Loucy (cell line): ENCODE results near the gene TEDC2.

Source experiments
- H2AFZ ChIP-seq: fragments of 200-600 bp; sonication (generic); 2 replicates; pipeline ENCODE4 v1.6.0; 2016; ENCODE audit warnings: antibody characterized with exemption, mild to moderate bottlenecking, low read length, moderate library complexity
- H3F3A ChIP-seq: fragments of 200-600 bp; 2 replicates; pipeline ENCODE4 v1.6.0; 2016; ENCODE audit warnings: antibody characterized with exemption, low read depth, mild to moderate bottlenecking
- H3K27me3 ChIP-seq: fragments of 200-600 bp; sonication (generic); 2 replicates; pipeline ENCODE4 v1.6.1; 2014; ENCODE audit warnings: low read length, mild to moderate bottlenecking; ENCODE audit not compliant: insufficient read depth, poor library complexity, severe bottlenecking
- H3K36me3 ChIP-seq: fragments of 200-600 bp; sonication (generic); 2 replicates; pipeline ENCODE4 v1.6.1; 2016; ENCODE audit warnings: low read length; ENCODE audit not compliant: insufficient read depth
- H3K4me1 ChIP-seq: fragments of 200-600 bp; sonication (generic); 2 replicates; pipeline ENCODE4 v1.5.1; 2014; ENCODE audit warnings: low read length, mild to moderate bottlenecking; ENCODE audit not compliant: insufficient read depth, poor library complexity, severe bottlenecking
- H3K4me2 ChIP-seq: fragments of 200-600 bp; sonication (generic); 2 replicates; pipeline ENCODE4 v1.6.0; 2014; ENCODE audit warnings: antibody characterized with exemption, low read length, low read depth, mild to moderate bottlenecking; ENCODE audit not compliant: poor library complexity, severe bottlenecking
- H3K4me3 ChIP-seq: fragments of 200-600 bp; sonication (generic); 2 replicates; pipeline ENCODE4 v1.5.1; 2014; ENCODE audit warnings: low read length, mild to moderate bottlenecking, mixed read lengths; ENCODE audit not compliant: poor library complexity, severe bottlenecking
- H3K79me2 ChIP-seq: fragments of 200-600 bp; sonication (generic); 2 replicates; pipeline ENCODE4 v1.6.1; 2014; ENCODE audit warnings: low read length; ENCODE audit not compliant: insufficient read depth
- H3K9ac ChIP-seq: fragments of 200-600 bp; sonication (generic); 2 replicates; pipeline ENCODE4 v1.6.0; 2014; ENCODE audit warnings: mild to moderate bottlenecking, low read depth, low read length, moderate library complexity; ENCODE audit not compliant: poor library complexity, severe bottlenecking
- H3K9me2 ChIP-seq: fragments of 200-600 bp; sonication (generic); replicated peaks from 2 replicates; pipeline ENCODE4 v1.6.1; 2016; ENCODE audit warnings: low read depth, low read length, mixed read lengths
- H3K9me3 ChIP-seq: fragments of 200-600 bp; sonication (generic); 2 replicates; pipeline ENCODE4 v1.6.1; 2014; ENCODE audit warnings: mild to moderate bottlenecking, antibody characterized with exemption, low read length, low read depth; ENCODE audit not compliant: insufficient read depth
- H4K20me1 ChIP-seq: fragments of 200-600 bp; sonication (generic); 2 replicates; pipeline ENCODE4 v1.6.0; 2014; ENCODE audit warnings: antibody characterized with exemption, low read length, mild to moderate bottlenecking; ENCODE audit not compliant: insufficient read depth, poor library complexity, severe bottlenecking
- EZH2phosphoT487 ChIP-seq: fragments of 200-600 bp; IDR thresholded peaks from 2 replicates; pipeline ENCODE4 v1.6.1; 2018; ENCODE audit warnings: antibody characterized with exemption, mild to moderate bottlenecking, moderate library complexity, borderline replicate concordance
- TF ChIP-seq, protein P1 (sequence below): fragments of 200-600 bp; sonication (generic); conservative IDR thresholded peaks from 2 replicates; pipeline ENCODE4 v1.5.1; 2014; ENCODE audit warnings: mild to moderate bottlenecking, antibody characterized with exemption, low read length

TEDC2 gene

DNA sequence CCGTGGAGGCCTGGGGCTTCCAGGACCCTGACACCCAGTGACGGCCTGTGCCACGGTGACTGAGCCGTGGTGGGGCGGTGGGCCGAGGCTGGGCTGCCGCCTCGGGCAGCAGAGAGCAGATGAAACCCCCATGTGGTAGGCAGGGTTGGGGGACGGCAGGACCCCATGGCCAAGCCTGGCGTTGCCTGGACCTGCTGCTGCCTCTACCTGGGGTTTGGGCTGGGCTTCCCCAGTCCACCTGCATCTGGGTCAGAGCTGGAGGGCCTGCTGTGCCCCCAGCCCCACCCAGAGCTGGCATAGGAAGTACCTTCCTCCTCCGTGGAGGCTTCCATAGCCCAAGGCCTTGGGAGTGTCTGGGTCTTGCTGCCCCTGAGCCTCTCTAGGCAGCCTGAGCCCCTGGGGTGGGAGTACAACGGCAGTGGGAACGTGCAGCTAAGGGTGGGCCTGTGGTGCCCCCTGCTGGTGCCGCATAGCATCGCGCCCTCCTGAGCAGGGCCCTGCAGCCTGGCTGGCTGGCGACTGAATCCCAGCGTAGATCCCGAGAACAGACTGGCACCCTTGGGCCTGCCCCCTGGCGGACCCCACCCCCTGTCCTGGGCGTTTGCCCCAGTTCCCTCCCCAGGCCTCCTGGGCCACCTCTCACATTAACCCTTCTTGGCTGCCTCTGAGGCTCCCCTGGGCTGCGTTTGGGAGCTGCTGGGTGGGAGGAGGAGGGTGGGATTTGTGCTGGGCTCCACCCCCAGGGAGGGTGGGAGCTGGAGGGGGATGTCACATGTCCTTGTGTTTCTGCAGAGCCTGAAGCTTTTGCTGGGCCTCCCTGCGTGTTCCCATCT, 41.2 kb downstream of the TEDC2 start:
- Histone ChIP-seq H2AFZ (no peak overlapping the region), H3K4me2 (peak overlapping the region; percentile 37), H3K9ac (no peak overlapping the region)

DNA sequence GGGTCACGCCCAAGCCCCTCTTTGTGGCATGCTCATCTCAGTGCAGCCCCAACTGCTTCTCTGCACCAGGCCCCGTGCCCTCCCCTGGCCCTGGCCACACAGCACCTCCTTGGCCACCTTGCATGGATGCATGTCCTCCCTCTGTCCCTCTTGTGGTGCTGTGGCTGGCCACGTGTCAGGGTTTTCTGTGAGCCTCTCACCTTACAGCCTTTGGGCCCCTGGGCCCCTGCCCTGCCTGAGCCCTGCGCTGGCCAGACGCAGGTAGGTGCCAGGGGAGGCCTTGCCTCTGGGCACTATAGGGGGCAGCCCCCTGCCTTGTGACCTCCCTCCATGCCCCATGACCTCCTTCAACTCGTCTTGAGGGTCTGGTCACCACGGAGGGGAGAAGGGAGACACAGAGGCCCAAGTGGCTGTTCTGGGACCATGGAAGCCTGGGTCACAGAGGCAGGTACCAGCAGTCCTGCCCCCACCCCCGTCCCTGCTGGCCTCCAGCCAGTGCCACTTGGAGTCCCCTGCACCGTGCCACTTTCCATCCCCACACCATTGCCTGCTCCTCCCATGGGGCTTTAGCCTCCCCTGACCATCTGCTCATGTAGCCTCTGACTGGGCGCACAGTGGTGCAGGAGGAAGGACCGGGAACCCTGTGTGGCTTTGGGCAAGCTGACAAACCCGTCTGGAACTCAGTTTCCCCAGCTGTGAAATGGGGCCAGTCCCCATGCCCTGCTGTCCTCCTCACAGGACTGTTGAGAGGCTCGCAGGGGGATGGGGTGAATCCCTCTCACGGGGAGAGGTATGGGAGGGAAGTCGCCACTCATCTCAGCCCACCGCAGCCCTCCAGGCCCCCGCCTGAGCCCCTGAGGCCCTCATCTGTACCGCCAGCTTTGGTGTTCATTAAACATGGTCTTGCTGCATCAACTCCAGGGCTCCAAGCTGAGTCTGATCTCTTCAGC, 42.3 kb downstream of the TEDC2 start:
- H3K9me2 ChIP-seq = no peaks in the 10 kb centered on the region
- H3K27me3 ChIP-seq = no peaks in the 10 kb centered on the region
- H3F3A ChIP-seq = no peaks in the 10 kb centered on the region
- no peak overlapping the region for H3K4me3 ChIP-seq
- no peaks in the 10 kb centered on the region for H3K4me1 ChIP-seq
- no peak overlapping the region for H2AFZ ChIP-seq
- H3K36me3 ChIP-seq = no peaks in the 10 kb centered on the region
- no peaks in the 10 kb centered on the region for H4K20me1 ChIP-seq
- H3K79me2 ChIP-seq = no peaks in the 10 kb centered on the region
- no peak overlapping the region for H3K9ac ChIP-seq
- H3K4me2 ChIP-seq = no peak overlapping the region
- no peaks in the 10 kb centered on the region for H3K9me3 ChIP-seq
- TF ChIP-seq, protein P1, sequence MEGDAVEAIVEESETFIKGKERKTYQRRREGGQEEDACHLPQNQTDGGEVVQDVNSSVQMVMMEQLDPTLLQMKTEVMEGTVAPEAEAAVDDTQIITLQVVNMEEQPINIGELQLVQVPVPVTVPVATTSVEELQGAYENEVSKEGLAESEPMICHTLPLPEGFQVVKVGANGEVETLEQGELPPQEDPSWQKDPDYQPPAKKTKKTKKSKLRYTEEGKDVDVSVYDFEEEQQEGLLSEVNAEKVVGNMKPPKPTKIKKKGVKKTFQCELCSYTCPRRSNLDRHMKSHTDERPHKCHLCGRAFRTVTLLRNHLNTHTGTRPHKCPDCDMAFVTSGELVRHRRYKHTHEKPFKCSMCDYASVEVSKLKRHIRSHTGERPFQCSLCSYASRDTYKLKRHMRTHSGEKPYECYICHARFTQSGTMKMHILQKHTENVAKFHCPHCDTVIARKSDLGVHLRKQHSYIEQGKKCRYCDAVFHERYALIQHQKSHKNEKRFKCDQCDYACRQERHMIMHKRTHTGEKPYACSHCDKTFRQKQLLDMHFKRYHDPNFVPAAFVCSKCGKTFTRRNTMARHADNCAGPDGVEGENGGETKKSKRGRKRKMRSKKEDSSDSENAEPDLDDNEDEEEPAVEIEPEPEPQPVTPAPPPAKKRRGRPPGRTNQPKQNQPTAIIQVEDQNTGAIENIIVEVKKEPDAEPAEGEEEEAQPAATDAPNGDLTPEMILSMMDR = no peak
- TF ChIP-seq EZH2phosphoT487 = no peak

More for the DNA sequence above, 41.2 kb downstream of the TEDC2 start:
- Histone ChIP-seq H3F3A (no peaks in the 10 kb centered on the region), H3K9me3 (no peaks in the 10 kb centered on the region), H3K9me2 (no peaks in the 10 kb centered on the region), H3K36me3 (no peaks in the 10 kb centered on the region; the same call in 1 of the 2 replicates), H3K79me2 (no peaks in the 10 kb centered on the region), H3K4me3 (peak overlapping the region; percentile 52), H4K20me1 (no peaks in the 10 kb centered on the region), H3K4me1 (no peaks in the 10 kb centered on the region), H3K27me3 (no peaks in the 10 kb centered on the region)
- no peak for TF ChIP-seq EZH2phosphoT487
- TF ChIP-seq, protein P1 = peak; percentile 70

DNA sequence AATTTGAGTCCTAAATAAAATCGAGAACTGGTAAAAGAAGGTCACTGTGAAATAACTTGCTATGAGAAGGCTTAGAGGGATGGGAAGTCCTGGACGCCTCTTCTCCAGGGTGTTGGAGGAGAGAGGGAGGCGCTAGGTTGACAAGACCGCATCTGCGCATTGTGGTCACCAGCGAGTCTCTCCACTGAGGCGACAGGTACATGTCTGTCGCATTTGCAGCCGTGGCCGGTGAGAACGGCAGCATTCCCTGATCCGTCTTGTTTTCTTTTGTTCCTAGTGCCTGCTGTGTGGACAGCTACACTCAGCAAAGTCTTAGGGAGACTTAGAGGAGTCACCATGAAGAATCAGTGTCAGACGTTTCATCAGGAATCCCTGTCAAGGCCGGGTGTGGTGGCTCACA, 45.8 kb downstream of the TEDC2 start:
- H3K9ac ChIP-seq = no peak overlapping the region

More for the DNA sequence above, 45.8 kb downstream of the TEDC2 start:
- Histone ChIP-seq H3K9me2 (no peaks in the 10 kb centered on the region), H3K4me3 (no peak overlapping the region), H3F3A (no peaks in the 10 kb centered on the region), H3K36me3 (no peaks in the 10 kb centered on the region), H4K20me1 (no peaks in the 10 kb centered on the region), H3K79me2 (no peaks in the 10 kb centered on the region), H3K4me2 (no peak overlapping the region), H3K9me3 (no peaks in the 10 kb centered on the region), H3K4me1 (no peaks in the 10 kb centered on the region), H3K27me3 (no peaks in the 10 kb centered on the region), H2AFZ (no peak overlapping the region)
- TF ChIP-seq, protein P1 = no peak
- no peak for TF ChIP-seq EZH2phosphoT487
